Astrocyte of the spinal cord (primary cell): ENCODE measurements around the gene PGP.
A peak's percentile ranks its signal among the peaks of the same experiment; 100 is the strongest.

Source experiments
- DNase-seq: peaks from one replicate; pipeline ENCODE4 v3.0.0; 2011; ENCODE audit warnings: low read depth, low spot score
- H3K4me3 ChIP-seq: 2 replicates; pipeline ENCODE4 v1.5.1; 2011; ENCODE audit warnings: low read depth, mild to moderate bottlenecking, low read length, moderate library complexity
- CTCF ChIP-seq: IDR thresholded peaks from 2 replicates; pipeline ENCODE4 v1.5.1; 2012; ENCODE audit warnings: low read depth, mild to moderate bottlenecking, low read length, inconsistent platforms
- in situ Hi-C: cut with HindIII; loops from 2 replicates; pipeline ENCODE4 v1.10.0; 2017; ENCODE audit warnings: low sequenced_read_pairs

PGP gene

GRCh38 chr16:2233046-2233775, 18.6 kb upstream of the PGP start:
- TF ChIP-seq CTCF = no peak
- in situ Hi-C loops = no loop called here
- DNase-seq = no peak
- H3K4me3 ChIP-seq = no peak overlapping the region

DNA sequence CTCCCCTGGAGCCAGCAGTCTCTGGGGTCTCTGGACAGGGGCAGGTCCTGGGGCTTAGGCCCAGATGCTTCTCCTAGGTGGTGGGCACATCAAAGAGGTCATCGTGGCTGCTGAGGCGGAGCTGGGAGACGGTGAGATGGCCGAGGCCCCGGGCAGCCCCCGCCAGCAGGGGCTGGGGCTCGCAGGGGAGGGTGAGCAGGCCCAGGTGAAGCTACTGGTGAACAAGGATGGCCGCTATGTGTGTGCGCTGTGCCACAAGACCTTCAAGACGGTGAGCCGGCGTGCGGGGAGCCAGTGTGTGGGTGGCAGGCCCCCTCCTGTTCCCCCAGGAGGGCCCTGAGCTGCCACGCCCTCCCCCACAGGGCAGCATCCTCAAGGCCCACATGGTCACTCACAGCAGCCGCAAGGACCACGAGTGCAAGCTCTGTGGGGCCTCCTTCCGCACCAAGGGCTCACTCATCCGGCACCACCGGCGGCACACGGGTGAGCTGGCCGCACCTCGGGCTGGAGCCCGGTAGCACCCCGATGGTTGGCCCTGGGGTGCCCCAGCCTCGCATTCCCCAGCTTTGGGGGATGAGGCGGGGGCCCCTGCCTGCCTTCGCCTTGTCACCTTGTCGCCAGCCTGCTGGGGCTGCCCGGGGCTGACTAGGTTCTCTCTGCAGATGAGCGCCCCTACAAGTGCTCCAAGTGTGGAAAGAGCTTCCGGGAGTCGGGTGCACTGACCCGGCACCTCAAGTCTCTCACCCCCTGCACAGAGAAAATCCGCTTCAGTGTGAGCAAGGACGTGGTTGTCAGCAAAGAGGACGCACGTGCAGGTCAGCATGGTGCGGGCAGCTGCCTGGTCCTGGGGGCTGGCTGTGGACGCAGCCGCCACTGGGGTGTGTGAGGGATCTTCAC, 17.7 kb upstream of the PGP start:
- no peak for TF ChIP-seq CTCF
- no peak for DNase-seq
- in situ Hi-C loops = no loop called here
- H3K4me3 ChIP-seq = no peak overlapping the region

GRCh38 chr16:2231016-2231931, 16.6 kb upstream of the PGP start:
- H3K4me3 ChIP-seq = no peak overlapping the region
- TF ChIP-seq CTCF = no peak
- in situ Hi-C loops = no loop called here
- DNase-seq = peak; percentile 29

GRCh38 chr16:2230376-2230775, 15.7 kb upstream of the PGP start:
- H3K4me3 ChIP-seq = no peak overlapping the region
- no peak for DNase-seq
- in situ Hi-C loops = no loop called here
- TF ChIP-seq CTCF = no peak

- no peak for DNase-seq
- H3K4me3 ChIP-seq = no peak overlapping the region
- in situ Hi-C loops = no loop called here
- no peak for TF ChIP-seq CTCF
Measured at GRCh38 chr16:2229632-2230250, 15.1 kb upstream of the PGP start.

- H3K4me3 ChIP-seq = no peak overlapping the region
- no peak for TF ChIP-seq CTCF
- in situ Hi-C loops = no loop called here
- DNase-seq = no peak
Measured at GRCh38 chr16:2229091-2229490, 14.5 kb upstream of the PGP start.
